B cell (primary cell): ENCODE data around the gene MAP3K20. TPM values are rescaled to one million over a fixed set of nuclear protein-coding genes. Genes with fewer than 3 reads are reported as not detected.
A peak's percentile ranks its signal among the peaks of the same experiment; 100 is the strongest.

Experiments
- ATAC-seq: fragments of 200-7000 bp; cut with Tn5 transposase; one replicate; pipeline ENCODE4 v1.10.0; 2021; ENCODE audit warnings: low read depth, mild to moderate bottlenecking, moderate number of reproducible peaks, moderate library complexity
- CTCF ChIA-PET: fragments of 350-600 bp; sonication (Branson Sonifier 250); formaldehyde crosslinking; loops from one replicate; lab custom pipeline; 2021; ENCODE audit warnings: antibody characterized with exemption, inconsistent platforms; lab: Charles Lee
- POLR2A ChIA-PET: fragments of 350-600 bp; sonication (Branson Sonifier 250); formaldehyde crosslinking; loops from one replicate; lab custom pipeline; 2021; ENCODE audit warnings: antibody characterized with exemption; lab: Charles Lee
- DNase-seq: peaks from one replicate; pipeline ENCODE4 v3.0.0; 2013
- H2AFZ ChIP-seq: 2 replicates; pipeline ENCODE4 v1.6.1; 2012; ENCODE audit warnings: mild to moderate bottlenecking, low read depth, low read length; ENCODE audit not compliant: insufficient read depth, poor library complexity, severe bottlenecking
- H3K27ac ChIP-seq, 2 donors: 1 replicate in 1 of 2; 2 replicates in 1 of 2; pipeline ENCODE4 v1.5.1; 2012 to 2013; ENCODE audit warnings: low read length in 2 of 2, mild to moderate bottlenecking in 2 of 2, moderate library complexity in 1 of 2
- H3K27me3 ChIP-seq, 4 experiments: fragments of 200-600 bp in 1 of 4; sonication (generic) in 1 of 4; replicated peaks in 1 of 4; 1 replicate in 2 of 4; 2 replicates in 2 of 4; pipeline versions ENCODE4 v1.6.1 to v1.7.0; 2013 to 2016; ENCODE audit warnings: low read length in 3 of 4, mild to moderate bottlenecking in 2 of 4, mixed read lengths in 1 of 4, moderate library complexity in 1 of 4; ENCODE audit not compliant: insufficient read depth in 4 of 4, control insufficient read depth in 3 of 4; ENCODE audit errors: control extremely low read depth in 1 of 4
- H3K36me3 ChIP-seq, 2 experiments: replicated peaks in 1 of 2; 1 replicate in 1 of 2; 2 replicates in 1 of 2; pipeline versions ENCODE4 v1.6.1 to v1.7.1; 2013; ENCODE audit warnings: low read length in 1 of 2; ENCODE audit not compliant: insufficient read depth in 2 of 2, control insufficient read depth in 1 of 2; ENCODE audit errors: control extremely low read depth in 1 of 2, extremely low read depth in 1 of 2
- H3K4me1 ChIP-seq, 2 donors: fragments of 200-600 bp in 1 of 2; sonication (generic) in 1 of 2; 1 replicate in 1 of 2; 2 replicates in 1 of 2; pipeline versions ENCODE4 v1.5.1 to v1.6.1; 2013 to 2017; ENCODE audit warnings: low read length in 2 of 2; ENCODE audit not compliant: control insufficient read depth in 2 of 2, insufficient read depth in 2 of 2
- H3K4me2 ChIP-seq: replicated peaks from 2 replicates; pipeline ENCODE3; 2012; ENCODE audit warnings: mild to moderate bottlenecking, low read depth, low read length; ENCODE audit not compliant: poor library complexity, severe bottlenecking
- H3K4me3 ChIP-seq, 5 experiments: fragments of 200-600 bp in 1 of 5; sonication (generic) in 1 of 5; 1 replicate in 3 of 5; 2 replicates in 2 of 5; pipeline versions ENCODE4 v1.5.1 to v1.7.0; 2011 to 2016; ENCODE audit warnings: low read length in 4 of 5, mild to moderate bottlenecking in 4 of 5, low read depth in 2 of 5, control low read depth in 1 of 5, moderate library complexity in 1 of 5; ENCODE audit not compliant: insufficient read depth in 1 of 5; ENCODE audit errors: control extremely low read depth in 1 of 5, extremely low read depth in 1 of 5
- H3K79me2 ChIP-seq: fragments of 200-600 bp; sonication (generic); one replicate; pipeline ENCODE4 v1.6.0; 2016; ENCODE audit warnings: low read length; ENCODE audit not compliant: control insufficient read depth, insufficient read depth
- H3K9ac ChIP-seq: fragments of 200-600 bp; sonication (generic); 2 replicates; pipeline ENCODE4 v1.6.1; 2017; ENCODE audit warnings: mild to moderate bottlenecking, low read length, moderate library complexity
- H3K9me3 ChIP-seq, 3 donors: one replicate each; pipeline versions ENCODE4 v1.6.1 to v1.7.1; 2013; ENCODE audit warnings: low read length in 2 of 3; ENCODE audit not compliant: control insufficient read depth in 2 of 3, insufficient read depth in 1 of 3; ENCODE audit errors: control extremely low read depth in 1 of 3
- H4K20me1 ChIP-seq: 2 replicates; pipeline ENCODE4 v1.6.0; 2012; ENCODE audit warnings: mild to moderate bottlenecking, low read length; ENCODE audit not compliant: insufficient read depth, control insufficient read depth, poor library complexity, severe bottlenecking
- H3K27ac Mint-ChIP-seq: one replicate; pipeline ENCODE4 v1.8.0; 2021; ENCODE audit warnings: mixed read lengths
- H3K27me3 Mint-ChIP-seq: one replicate; pipeline ENCODE4 v1.8.0; 2021; ENCODE audit warnings: mixed read lengths
- H3K4me1 Mint-ChIP-seq: one replicate; pipeline ENCODE4 v1.8.0; 2021; ENCODE audit warnings: mixed read lengths
- H3K4me3 Mint-ChIP-seq: one replicate; pipeline ENCODE4 v1.8.0; 2021; ENCODE audit warnings: mixed read lengths
- H3K9me3 Mint-ChIP-seq: one replicate; pipeline ENCODE4 v1.8.0; 2022; ENCODE audit warnings: mixed read lengths; ENCODE audit not compliant: insufficient read depth
- EZH2 ChIP-seq: IDR thresholded peaks from 2 replicates; pipeline ENCODE4 v1.6.1; 2012; ENCODE audit warnings: borderline replicate concordance, low read depth, mild to moderate bottlenecking, moderate library complexity, low read length; ENCODE audit not compliant: insufficient read depth, poor library complexity, severe bottlenecking
- WGBS: methylation state at CpG from one replicate; pipeline ENCODE4 v1.1.5; 2013; ENCODE audit warnings: missing lambda C conversion rate; ENCODE audit not compliant: insufficient coverage; 5-methylcytosine and 5-hydroxymethylcytosine counted together
- intact Hi-C: fragments of 100-400 bp; cut with micrococcal nuclease; formaldehyde crosslinking; loops from one replicate; pipeline ENCODE4 v1.10.0; 2022
- polyA plus RNA-seq: library from polyadenylated mRNA; depleted of rRNA; stranded (reverse); fragments of >200 nt; gene quantifications from 2 replicates; pipeline ENCODE4 v1.2.3, GENCODE V29; 2012
- total RNA-seq, 2 donors: library from RNA; stranded (reverse); fragments of 120-200 nt in 1 of 2; gene quantifications; 1 replicate in 1 of 2; 2 replicates in 1 of 2; pipeline versions ENCODE4 v1.2.3 to v1.2.4, GENCODE V29; 2013 to 2022
- TF ChIP-seq, protein P1 (sequence below): fragments of 200-600 bp; IDR thresholded peaks from one replicate; pipeline ENCODE4 v1.8.0; 2022; ENCODE audit warnings: antibody characterized with exemption, mild to moderate bottlenecking

Gene MAP3K20
- total and polyA plus RNA-seq, 2 donors (not counting 1 experiment from before 2014, with no cell fraction given) = 2.2 to 9.1 TPM

DNA sequence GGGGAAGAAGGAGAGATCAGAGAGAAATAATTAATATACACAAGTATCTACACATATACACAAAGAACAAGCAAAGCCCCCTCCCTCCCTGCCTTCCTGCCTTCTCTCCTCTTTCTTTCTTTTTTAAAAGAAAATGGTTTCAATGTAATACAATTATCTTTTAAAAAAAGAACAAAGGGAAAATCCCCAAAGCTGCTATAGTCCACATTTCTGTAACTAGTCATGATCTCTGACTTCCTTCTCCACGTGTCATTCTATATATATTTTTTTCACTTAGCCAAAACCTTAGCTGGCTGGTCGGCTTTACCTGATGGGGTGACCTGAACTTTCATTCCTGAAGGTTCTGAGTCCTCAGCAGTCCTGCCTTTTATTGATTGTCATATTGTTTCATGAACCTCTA is 44.3 kb downstream of the MAP3K20 start:
- Histone ChIP-seq H3K9me3 (no peaks in the 10 kb centered on the region), H3K9ac (no peak overlapping the region), H3K27me3 (no peaks in the 10 kb centered on the region), H3K79me2 (peaks cover 6% of the 10 kb centered on the region), H3K27ac (no peak overlapping the region), H3K4me3 (no peak overlapping the region), H2AFZ (no peak overlapping the region), H3K36me3 (no peaks in the 10 kb centered on the region), H3K4me1 (peaks cover 5 to 22% of the 10 kb centered on the region in 2 donors), H4K20me1 (no peaks in the 10 kb centered on the region), H3K4me2 (peak overlapping the region; percentile 11)
- Mint-ChIP-seq H3K4me3 (no peak overlapping the region), H3K9me3 (no peaks in the 10 kb centered on the region), H3K27me3 (no peaks in the 10 kb centered on the region), H3K4me1 (peaks cover 10% of the 10 kb centered on the region), H3K27ac (no peak overlapping the region)
- DNase-seq (no peak), ATAC-seq (no peak)
- TF ChIP-seq, protein P1, sequence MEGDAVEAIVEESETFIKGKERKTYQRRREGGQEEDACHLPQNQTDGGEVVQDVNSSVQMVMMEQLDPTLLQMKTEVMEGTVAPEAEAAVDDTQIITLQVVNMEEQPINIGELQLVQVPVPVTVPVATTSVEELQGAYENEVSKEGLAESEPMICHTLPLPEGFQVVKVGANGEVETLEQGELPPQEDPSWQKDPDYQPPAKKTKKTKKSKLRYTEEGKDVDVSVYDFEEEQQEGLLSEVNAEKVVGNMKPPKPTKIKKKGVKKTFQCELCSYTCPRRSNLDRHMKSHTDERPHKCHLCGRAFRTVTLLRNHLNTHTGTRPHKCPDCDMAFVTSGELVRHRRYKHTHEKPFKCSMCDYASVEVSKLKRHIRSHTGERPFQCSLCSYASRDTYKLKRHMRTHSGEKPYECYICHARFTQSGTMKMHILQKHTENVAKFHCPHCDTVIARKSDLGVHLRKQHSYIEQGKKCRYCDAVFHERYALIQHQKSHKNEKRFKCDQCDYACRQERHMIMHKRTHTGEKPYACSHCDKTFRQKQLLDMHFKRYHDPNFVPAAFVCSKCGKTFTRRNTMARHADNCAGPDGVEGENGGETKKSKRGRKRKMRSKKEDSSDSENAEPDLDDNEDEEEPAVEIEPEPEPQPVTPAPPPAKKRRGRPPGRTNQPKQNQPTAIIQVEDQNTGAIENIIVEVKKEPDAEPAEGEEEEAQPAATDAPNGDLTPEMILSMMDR = no peak
- TF ChIP-seq EZH2 = no peak
- ChIA-PET POLR2A (no interaction called here), CTCF (no interaction called here)
- intact Hi-C loops = no loop called here
- WGBS = no CpG with 5 or more reads among the region's 2 CpGs

DNA sequence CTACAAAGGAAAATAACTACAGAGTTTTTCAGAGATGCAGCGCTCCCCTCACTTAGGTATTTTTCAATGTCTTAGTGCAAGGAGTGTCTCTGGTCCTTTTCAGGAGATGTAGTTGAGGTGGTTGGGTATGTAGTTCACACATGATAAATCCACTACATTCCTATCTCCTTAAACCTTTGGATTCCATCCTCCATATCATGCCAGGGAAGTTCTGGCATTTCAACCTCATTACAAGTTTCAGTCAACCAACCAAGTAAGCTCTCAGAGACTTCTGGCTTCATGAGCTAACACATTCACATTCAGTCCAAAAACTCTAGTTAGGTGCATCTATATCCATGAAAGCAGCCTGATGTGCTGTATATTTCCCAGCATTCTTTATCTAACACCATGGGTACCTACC is 47.3 kb downstream of the MAP3K20 start:
- no peak for ATAC-seq
- H3K27me3 Mint-ChIP-seq = no peaks in the 10 kb centered on the region
- H3K4me3 ChIP-seq = no peak overlapping the region
- no peak overlapping the region for H3K9ac ChIP-seq
- H3K9me3 Mint-ChIP-seq = no peaks in the 10 kb centered on the region
- no peak overlapping the region for H3K27ac Mint-ChIP-seq
- H3K4me1 Mint-ChIP-seq = peaks cover 10% of the 10 kb centered on the region
- H3K4me2 ChIP-seq = no peak overlapping the region
- ChIA-PET POLR2A (no interaction called here), CTCF (no interaction called here)
- H3K36me3 ChIP-seq = no peaks in the 10 kb centered on the region
- no peaks in the 10 kb centered on the region for H4K20me1 ChIP-seq
- no peak overlapping the region for H3K27ac ChIP-seq
- no peak overlapping the region for H2AFZ ChIP-seq
- H3K79me2 ChIP-seq = no peaks in the 10 kb centered on the region
- no peak for TF ChIP-seq EZH2
- TF ChIP-seq, protein P1 = no peak
- no CpG with 5 or more reads among the region's 1 CpG for WGBS
- no peaks in the 10 kb centered on the region for H3K9me3 ChIP-seq
- DNase-seq = no peak
- intact Hi-C loops = no loop called here
- H3K4me3 Mint-ChIP-seq = no peak overlapping the region
- no peaks in the 10 kb centered on the region for H3K27me3 ChIP-seq
- peaks cover 5 to 22% of the 10 kb centered on the region in 2 donors for H3K4me1 ChIP-seq
